H1 (cell line): ENCODE results near the gene PTGIS. TPM values are rescaled to one million over a fixed set of nuclear protein-coding genes. Genes with fewer than 3 reads are reported as not detected.

Experiments used
- CTCF ChIA-PET: fragments of 300-600 bp; sonication (Branson Sonifier 250); formaldehyde crosslinking; loops from one replicate; lab custom pipeline; 2021; ENCODE audit not compliant: partially characterized antibody; lab: Charles Lee
- POLR2A ChIA-PET: fragments of 300-600 bp; sonication (Branson Sonifier 250); formaldehyde crosslinking; loops from one replicate; lab custom pipeline; 2021; ENCODE audit warnings: inconsistent platforms; ENCODE audit not compliant: partially characterized antibody; lab: Charles Lee
- DNase-seq, 2 experiments: peaks; one replicate each; pipeline versions ENCODE4 v3.0.0 to v3.0.0-alpha.2; 2010 to 2022; ENCODE audit warnings: low spot score in 2 of 2, low read depth in 1 of 2, mixed read lengths in 1 of 2
- FAIRE-seq: peaks from 2 replicates; lab custom pipeline; 2011; peaks lifted over from hg19 to GRCh38; lab: Jason Lieb, UNC
- H2AFZ ChIP-seq: 2 replicates; pipeline ENCODE4 v1.8.1; 2012; ENCODE audit warnings: low read length, inconsistent platforms
- H2AK5ac ChIP-seq: 2 replicates; pipeline ENCODE4 v1.6.1; 2013; ENCODE audit warnings: low read depth, low read length
- H2BK120ac ChIP-seq: replicated peaks from 2 replicates; pipeline ENCODE3; 2013; ENCODE audit warnings: low read depth, low read length, inconsistent platforms
- H2BK12ac ChIP-seq: 2 replicates; pipeline ENCODE4 v1.6.1; 2013; ENCODE audit warnings: low read depth, low read length
- H2BK15ac ChIP-seq: 2 replicates; pipeline ENCODE4 v1.6.1; 2013; ENCODE audit warnings: low read length
- H2BK20ac ChIP-seq: 2 replicates; pipeline ENCODE4 v1.6.1; 2013; ENCODE audit warnings: low read length
- H2BK5ac ChIP-seq: 2 replicates; pipeline ENCODE4 v1.6.1; 2013; ENCODE audit warnings: low read depth, low read length
- H3K14ac ChIP-seq: 2 replicates; pipeline ENCODE4 v1.6.1; 2013; ENCODE audit warnings: inconsistent platforms; ENCODE audit not compliant: insufficient read length
- H3K18ac ChIP-seq: 2 replicates; pipeline ENCODE4 v1.6.1; 2013; ENCODE audit warnings: low read length; ENCODE audit errors: extremely low read depth
- H3K23ac ChIP-seq: 2 replicates; pipeline ENCODE4 v1.6.1; 2013; ENCODE audit warnings: inconsistent platforms; ENCODE audit not compliant: insufficient read length
- H3K23me2 ChIP-seq: 2 replicates; pipeline ENCODE4 v1.6.1; 2013; ENCODE audit warnings: low read depth, low read length
- H3K27ac ChIP-seq: 2 replicates; pipeline ENCODE4 v1.6.1; 2011; ENCODE audit warnings: low read depth, low read length, inconsistent platforms
- H3K27me3 ChIP-seq, 4 experiments: replicated peaks in 1 of 4; 1 replicate in 1 of 4; 2 replicates in 3 of 4; pipeline versions ENCODE4 v1.6.1 to v1.8.1; 2011 to 2013; ENCODE audit warnings: low read length in 3 of 4, mild to moderate bottlenecking in 3 of 4, inconsistent platforms in 2 of 4, mixed read lengths in 2 of 4, moderate library complexity in 1 of 4; ENCODE audit not compliant: control insufficient read depth in 3 of 4, insufficient read depth in 3 of 4; ENCODE audit errors: extremely low read depth in 1 of 4
- H3K36me3 ChIP-seq, 4 experiments: 2 replicates each; pipeline versions ENCODE4 v1.6.1 to v1.8.1; 2011 to 2013; ENCODE audit warnings: mild to moderate bottlenecking in 4 of 4, low read length in 3 of 4, moderate library complexity in 2 of 4, control low read depth in 1 of 4, inconsistent platforms in 1 of 4; ENCODE audit not compliant: insufficient read depth in 4 of 4, control insufficient read depth in 2 of 4
- H3K4ac ChIP-seq: replicated peaks from 2 replicates; pipeline ENCODE3; 2013; ENCODE audit warnings: low read length, low read depth, mixed read lengths, inconsistent platforms; ENCODE audit not compliant: insufficient read length
- H3K4me1 ChIP-seq, 4 experiments: replicated peaks in 1 of 4; 1 replicate in 1 of 4; 2 replicates in 3 of 4; pipeline versions ENCODE4 v1.6.1 to v1.8.1; 2011 to 2013; ENCODE audit warnings: low read length in 3 of 4, inconsistent platforms in 2 of 4, mixed read lengths in 1 of 4; ENCODE audit not compliant: insufficient read depth in 4 of 4, control insufficient read depth in 3 of 4
- H3K4me2 ChIP-seq, 2 experiments: 2 replicates each; pipeline versions ENCODE4 v1.6.1 to v1.8.1; 2011 to 2013; ENCODE audit warnings: low read depth in 2 of 2, low read length in 2 of 2, control low read depth in 1 of 2, inconsistent platforms in 1 of 2, mild to moderate bottlenecking in 1 of 2; ENCODE audit not compliant: insufficient read depth in 1 of 2
- H3K4me3 ChIP-seq, 4 experiments: fragments of 200-600, 300-600 bp in 1 of 4; sonication (generic), shearing (Covaris generic), sonication (Bioruptor Twin) in 1 of 4; 2 replicates each; pipeline versions ENCODE4 v1.5.1 to v1.8.1; 2011 to 2016; ENCODE audit warnings: low read length in 4 of 4, low read depth in 3 of 4, control low read depth in 2 of 4, inconsistent platforms in 2 of 4, mild to moderate bottlenecking in 2 of 4, mixed read lengths in 1 of 4, moderate library complexity in 1 of 4; ENCODE audit not compliant: insufficient read depth in 2 of 4; ENCODE audit errors: extremely low read depth in 1 of 4
- H3K56ac ChIP-seq: replicated peaks from 2 replicates; pipeline ENCODE3; 2013; ENCODE audit warnings: low read depth, mild to moderate bottlenecking, mixed read lengths, low read length, inconsistent platforms; ENCODE audit not compliant: insufficient read length
- H3K79me1 ChIP-seq: 2 replicates; pipeline ENCODE4 v1.6.1; 2013; ENCODE audit warnings: low read depth, low read length, control low read depth
- H3K79me2 ChIP-seq, 2 experiments: 2 replicates each; pipeline versions ENCODE4 v1.6.1 to v1.8.1; 2012 to 2013; ENCODE audit warnings: low read length in 2 of 2, mild to moderate bottlenecking in 2 of 2, inconsistent platforms in 1 of 2; ENCODE audit not compliant: insufficient read depth in 2 of 2, control insufficient read depth in 1 of 2
- H3K9ac ChIP-seq, 4 experiments: replicated peaks in 1 of 4; 1 replicate in 1 of 4; 2 replicates in 3 of 4; pipeline versions ENCODE4 v1.6.1 to v1.8.1; 2011 to 2013; ENCODE audit warnings: low read depth in 3 of 4, low read length in 3 of 4, control low read depth in 2 of 4, mild to moderate bottlenecking in 2 of 4, moderate library complexity in 2 of 4, inconsistent platforms in 1 of 4; ENCODE audit errors: extremely low read depth in 1 of 4
- H3K9me3 ChIP-seq, 2 experiments: 2 replicates each; pipeline versions ENCODE4 v1.6.1 to v1.8.1; 2012 to 2013; ENCODE audit warnings: mild to moderate bottlenecking in 2 of 2, moderate library complexity in 2 of 2, control low read depth in 1 of 2, inconsistent platforms in 1 of 2, low read depth in 1 of 2, low read length in 1 of 2, mixed read lengths in 1 of 2; ENCODE audit not compliant: insufficient read depth in 2 of 2
- H4K20me1 ChIP-seq, 2 experiments: replicated peaks in 1 of 2; 2 replicates each; pipeline versions ENCODE3 to v1.8.1; 2011 to 2013; ENCODE audit warnings: inconsistent platforms in 2 of 2, low read length in 2 of 2, mild to moderate bottlenecking in 1 of 2; ENCODE audit not compliant: insufficient read depth in 2 of 2, control insufficient read depth in 1 of 2
- H4K5ac ChIP-seq: 2 replicates; pipeline ENCODE4 v1.6.1; 2013; ENCODE audit warnings: low read length, low read depth, mixed read lengths, inconsistent platforms; ENCODE audit not compliant: insufficient read length
- H4K8ac ChIP-seq: 2 replicates; pipeline ENCODE4 v1.8.0; 2013; ENCODE audit warnings: mild to moderate bottlenecking, moderate library complexity, low read length, inconsistent platforms; ENCODE audit not compliant: insufficient read depth; ENCODE audit errors: extremely low read depth
- H4K91ac ChIP-seq: replicated peaks from 2 replicates; pipeline ENCODE3; 2013; ENCODE audit warnings: low read length, mixed read lengths, inconsistent platforms; ENCODE audit not compliant: insufficient read length
- ASH2L ChIP-seq: fragments of 200-600, 300-600 bp; sonication (generic); IDR thresholded peaks from one replicate; pipeline ENCODE4 v1.7.1; 2017; ENCODE audit warnings: low read length
- EP300 ChIP-seq, 2 experiments: IDR thresholded peaks; 1 replicate in 1 of 2; 2 replicates in 1 of 2; pipeline ENCODE4 v1.6.1; 2011 to 2012; ENCODE audit warnings: low read depth in 2 of 2, low read length in 2 of 2, mild to moderate bottlenecking in 2 of 2, borderline replicate concordance in 1 of 2, inconsistent platforms in 1 of 2, moderate library complexity in 1 of 2
- HDAC2 ChIP-seq, 2 experiments: fragments of 300-600 bp in 1 of 2; sonication (generic) in 1 of 2; IDR thresholded peaks; 2 replicates each; pipeline ENCODE4 v1.6.1; 2011 to 2012; ENCODE audit warnings: low read depth in 2 of 2, low read length in 2 of 2, mild to moderate bottlenecking in 2 of 2, moderate library complexity in 2 of 2, borderline replicate concordance in 1 of 2, inconsistent platforms in 1 of 2
- JUND ChIP-seq: IDR thresholded peaks from 2 replicates; pipeline ENCODE4 v1.6.1; 2011; ENCODE audit warnings: mild to moderate bottlenecking, improper control_type of control experiment, low read length
- KDM1A ChIP-seq: fragments of 200-600, 300-600 bp; sonication (generic); IDR thresholded peaks from 2 replicates; pipeline ENCODE4 v1.7.1; 2016; ENCODE audit warnings: mild to moderate bottlenecking, low read length, borderline replicate concordance
- KDM5A ChIP-seq: fragments of 200-600 bp; IDR thresholded peaks from 2 replicates; pipeline ENCODE4 v1.7.1; 2012; ENCODE audit warnings: mild to moderate bottlenecking, low read length, inconsistent platforms, mixed read lengths
- PHF8 ChIP-seq: fragments of 200-600 bp; sonication (generic); conservative IDR thresholded peaks from 2 replicates; pipeline ENCODE4 v1.7.1; 2012; ENCODE audit warnings: low read depth, mild to moderate bottlenecking, inconsistent platforms, low read length, moderate library complexity
- RAD21 ChIP-seq, 2 experiments: IDR thresholded peaks in 1 of 2; conservative IDR thresholded peaks in 1 of 2; 2 replicates each; pipeline ENCODE4 v1.6.1; 2011; ENCODE audit warnings: low read depth in 2 of 2, low read length in 2 of 2, improper control_type of control experiment in 1 of 2, inconsistent platforms in 1 of 2, mild to moderate bottlenecking in 1 of 2, moderate library complexity in 1 of 2
- SIX5 ChIP-seq: IDR thresholded peaks from 2 replicates; pipeline ENCODE4 v1.6.1; 2011; ENCODE audit warnings: mild to moderate bottlenecking, low read depth, low read length
- SP4 ChIP-seq: IDR thresholded peaks from 2 replicates; pipeline ENCODE4 v1.6.1; 2012; ENCODE audit warnings: low read length, inconsistent platforms
- TAF7 ChIP-seq: optimal IDR thresholded peaks from 2 replicates; pipeline ENCODE3; 2011; ENCODE audit warnings: low read depth, mild to moderate bottlenecking, inconsistent platforms, low read length, moderate library complexity, borderline replicate concordance
- TEAD4 ChIP-seq: IDR thresholded peaks from 2 replicates; pipeline ENCODE4 v1.6.1; 2012; ENCODE audit warnings: low read depth, low read length, inconsistent platforms, mixed read lengths
- USF2 ChIP-seq: IDR thresholded peaks from 2 replicates; pipeline ENCODE4 v1.6.1; 2011; ENCODE audit warnings: low read length, improper control_type of control experiment
- WGBS, 2 experiments: shearing (Covaris generic) in 1 of 2; methylation state at CpG; one replicate each; pipeline versions ENCODE4 v1.1.6 to v1.1.7; 2013 to 2015; ENCODE audit warnings: low lambda C conversion rate in 2 of 2, mixed read lengths in 2 of 2, inconsistent platforms in 1 of 2, low coverage in 1 of 2, missing lambda C conversion rate in 1 of 2; ENCODE audit not compliant: insufficient replicate concordance in 2 of 2, insufficient coverage in 1 of 2, insufficient read length in 1 of 2; ENCODE audit errors: extremely low coverage in 1 of 2, missing lambda C conversion rate in 1 of 2; 5-methylcytosine and 5-hydroxymethylcytosine counted together
- polyA plus RNA-seq, 7 experiments: library from polyadenylated mRNA; depleted of rRNA in 3 of 7; stranded (reverse) in 5 of 7; unstranded in 2 of 7; fragments of >200 nt in 5 of 7; fragments of 200-250 nt in 2 of 7; gene quantifications; 1 replicate in 5 of 7; 2 replicates in 1 of 7; 4 replicates in 1 of 7; pipeline versions ENCODE4 v1.2.1 to v1.2.3, GENCODE V29; 2011 to 2013; ENCODE audit warnings: missing spikeins in 2 of 7, mixed read lengths in 2 of 7
- total RNA-seq: library from RNA; stranded (reverse); fragmentation: NEBNext Ultra II Directional; extraction: Animal tissue kit (Norgen Biotek cat#: 25700); gene quantifications from 2 replicates; pipeline ENCODE4 v1.2.1, GENCODE V29; 2021

PTGIS gene
- total and polyA plus RNA-seq, 2 of the 8 experiments (the other 6 are each of a cell fraction or from before 2014, with no cell fraction given) = 29.9 to 35.5 TPM

- Histone ChIP-seq H3K23me2 (peaks cover 9% of the 10 kb centered on the region; the same call in 1 of the 2 replicates), H3K18ac (no peak overlapping the region), H2BK120ac (no peak overlapping the region), H3K79me1 (no peaks in the 10 kb centered on the region), H3K14ac (no peak overlapping the region), H4K20me1 (peaks cover 0 to 9% of the 10 kb centered on the region in 2 experiments), H3K23ac (no peak overlapping the region), H3K56ac (no peak overlapping the region), H4K91ac (no peak overlapping the region), H3K27ac (no peak overlapping the region), H3K79me2 (no peaks in the 10 kb centered on the region), H2BK12ac (no peak overlapping the region), H3K4me1 (no peaks in the 10 kb centered on the region), H3K36me3 (peaks cover 0 to 6% (median 4%) of the 10 kb centered on the region in 4 experiments; a peak in 5 of 8 replicates), H2BK15ac (no peak overlapping the region), H3K9me3 (no peaks in the 10 kb centered on the region), H4K5ac (no peak overlapping the region), H3K9ac (no peak overlapping the region), H2BK20ac (no peak overlapping the region), H3K4me2 (no peak overlapping the region), H2BK5ac (no peak overlapping the region), H4K8ac (no peak overlapping the region), H3K4me3 (no peak overlapping the region), H3K27me3 (no peaks in the 10 kb centered on the region), H2AK5ac (no peak overlapping the region), H3K4ac (no peak overlapping the region), H2AFZ (no peak overlapping the region)
- CTCF ChIA-PET = interaction anchor here (1.1 to 2.4 kb wide), 2 partner anchors 16 to 29 kb away, joined by 3 to 10 read pairs; no protein-coding TSS in a partner anchor
- no peak for FAIRE-seq
- POLR2A ChIA-PET = no interaction called here
- 89% methylated on average over 11 of the region's 11 CpGs; no CpG with 5 or more reads in 1 of the 2 experiments for WGBS, 2 experiments
- no peak for DNase-seq
- TF ChIP-seq USF2 = no peak
- TF ChIP-seq PHF8 = no peak
- no peak for TF ChIP-seq ASH2L
- TF ChIP-seq TEAD4 = no peak
- TF ChIP-seq JUND = no peak
- TF ChIP-seq SIX5 = no peak
- TF ChIP-seq KDM1A = no peak
- no peak for TF ChIP-seq KDM5A
- TF ChIP-seq SP4 = no peak
- TF ChIP-seq TAF7 = no peak
- no peak for TF ChIP-seq RAD21 (IDR thresholded peaks at IDR 0.05 in 1 of 2, conservative IDR thresholded peaks at IDR 0.05 in 1 of 2; ENCODE audit: low read depth in 2 of 2, low read length in 2 of 2)
- TF ChIP-seq EP300 (IDR thresholded peaks at IDR 0.05; ENCODE audit: borderline replicate concordance in 1 of 2, low read depth in 2 of 2, low read length in 2 of 2) = no peak
- TF ChIP-seq HDAC2 (IDR thresholded peaks at IDR 0.05; ENCODE audit: borderline replicate concordance in 1 of 2, low read depth in 2 of 2, low read length in 2 of 2) = no peak
Observed at GRCh38 chr20:49513009-49513408, 54.9 kb downstream of the PTGIS start.
